ENCODE results near the gene NABP1. TPM values are rescaled to one million over a fixed set of nuclear protein-coding genes. Genes with fewer than 3 reads are reported as not detected.

Gene NABP1
- total RNA-seq, 2 experiments from 2014 or later: 52.4 to 53.9 TPM

DNA sequence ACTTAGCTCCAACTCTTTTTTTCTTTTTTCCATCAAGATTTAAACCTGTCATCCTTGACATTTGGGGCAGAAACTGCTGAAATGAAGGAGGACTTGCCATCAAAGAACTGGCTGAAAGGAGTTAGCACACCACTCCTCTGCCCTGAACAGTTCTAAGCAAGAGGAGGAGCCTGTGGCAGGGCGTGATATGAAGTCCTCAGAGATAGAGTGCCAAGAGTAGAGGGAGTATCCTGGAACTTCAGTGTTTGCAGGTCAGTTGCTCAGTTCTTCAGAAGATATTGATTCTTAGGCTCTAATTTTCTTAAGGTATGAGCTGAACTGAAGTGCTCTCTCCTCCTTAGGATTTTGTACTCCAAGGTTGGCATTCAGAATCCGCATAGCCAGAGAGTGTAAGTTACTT, 15.2 kb downstream of the NABP1 start:
- Mint-ChIP-seq H3K27ac (no peak overlapping the region), H3K4me3 (no peak overlapping the region), H3K9me3 (ENCODE audit: low read depth) (no peaks in the 10 kb centered on the region), H3K36me3 (ENCODE audit: low read depth) (peaks cover 33% of the 10 kb centered on the region), H3K27me3 (no peaks in the 10 kb centered on the region), H3K4me1 (peaks cover 39% of the 10 kb centered on the region)
- ATAC-seq: no peak
- ChIA-PET CTCF (interaction anchor here (1.3 to 2.8 kb wide), 3 partner anchors 124 to 138 kb away, joined by 3 to 41 read pairs (median 4); no protein-coding TSS in a partner anchor), POLR2A (no interaction called here)
- intact Hi-C loops (cut with DNase I, micrococcal nuclease): no loop called here
- no peak for DNase-seq

DNA sequence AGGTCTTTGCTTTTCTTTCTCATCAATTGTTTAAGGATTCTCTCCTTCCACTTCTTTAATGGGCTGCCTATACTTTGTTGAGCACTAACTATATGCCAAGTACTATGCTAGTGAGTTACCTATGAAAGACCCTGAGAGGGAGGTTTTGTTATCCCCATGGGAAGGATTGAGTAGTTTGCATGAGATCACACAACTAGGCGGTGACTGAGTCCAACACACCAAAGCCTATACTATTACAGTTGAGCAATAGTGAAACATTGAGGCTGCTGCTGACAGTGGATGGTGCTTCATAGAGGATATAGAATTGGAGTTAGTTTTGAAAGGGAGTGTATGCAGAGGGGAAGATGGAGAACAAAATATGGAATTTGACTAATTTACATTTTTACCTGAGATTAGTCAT, 15.8 kb downstream of the NABP1 start:
- DNase-seq (peak; percentile 28), ATAC-seq (peak; percentile 56)
- intact Hi-C loops (cut with DNase I, micrococcal nuclease): no loop called here
- peaks cover 33% of the 10 kb centered on the region for H3K4me1 Mint-ChIP-seq
- H3K36me3 Mint-ChIP-seq (ENCODE audit: low read depth): peaks cover 29% of the 10 kb centered on the region
- no peak overlapping the region for H3K27ac Mint-ChIP-seq
- CTCF ChIA-PET: interaction anchor here (1.3 kb wide), 1 partner anchor 139 kb away, joined by 3 read pairs; no protein-coding TSS in a partner anchor
- H3K27me3 Mint-ChIP-seq: no peaks in the 10 kb centered on the region
- POLR2A ChIA-PET: no interaction called here
- H3K9me3 Mint-ChIP-seq (ENCODE audit: low read depth): no peaks in the 10 kb centered on the region
- H3K4me3 Mint-ChIP-seq: no peak overlapping the region

DNA sequence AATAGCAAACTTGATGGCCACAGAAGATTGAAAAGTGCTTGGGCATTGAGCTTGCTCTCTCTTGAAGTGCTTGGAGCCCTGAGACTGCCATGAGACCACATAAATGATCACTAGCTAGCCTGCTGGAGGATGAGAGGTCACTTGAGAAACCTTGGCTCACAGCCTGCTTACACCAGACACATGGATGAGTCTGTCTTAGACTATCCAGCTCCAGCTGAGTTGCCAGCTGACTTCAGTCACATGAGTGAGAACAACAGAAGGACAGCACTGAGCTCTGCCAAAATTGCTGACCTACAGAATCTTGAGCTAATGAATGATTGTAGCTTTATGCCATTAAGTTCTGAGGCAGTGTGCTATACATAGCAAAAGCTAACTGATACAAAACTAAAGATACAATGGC, 18.1 kb downstream of the NABP1 start:
- ChIA-PET CTCF (interaction anchor here (0.6 to 2.9 kb wide), 3 partner anchors 22 to 466 kb away, joined by 3 to 21 read pairs (median 7); no protein-coding TSS in a partner anchor), POLR2A (no interaction called here)
- intact Hi-C loops (cut with DNase I, micrococcal nuclease): no loop called here
- Mint-ChIP-seq H3K4me3 (no peak overlapping the region), H3K27ac (no peak overlapping the region), H3K9me3 (ENCODE audit: low read depth) (no peaks in the 10 kb centered on the region), H3K4me1 (peaks cover 12% of the 10 kb centered on the region), H3K27me3 (no peaks in the 10 kb centered on the region), H3K36me3 (ENCODE audit: low read depth) (peaks cover 24% of the 10 kb centered on the region)
- ATAC-seq (no peak), DNase-seq (no peak)

- POLR2A ChIA-PET: no interaction called here
- Mint-ChIP-seq H3K4me3 (no peak overlapping the region), H3K27me3 (no peaks in the 10 kb centered on the region), H3K4me1 (peaks cover 8% of the 10 kb centered on the region), H3K27ac (no peak overlapping the region), H3K36me3 (ENCODE audit: low read depth) (peaks cover 26% of the 10 kb centered on the region), H3K9me3 (ENCODE audit: low read depth) (no peaks in the 10 kb centered on the region)
- intact Hi-C loops (cut with DNase I, micrococcal nuclease): no loop called here
- ATAC-seq (no peak), DNase-seq (no peak)
- CTCF ChIA-PET: interaction anchor here (0.5 to 2.9 kb wide), 9 partner anchors 8 to 465 kb away, joined by 3 to 21 read pairs (median 3); no protein-coding TSS in a partner anchor
Measured at GRCh38 chr2:191696966-191697365, 19.0 kb downstream of the NABP1 start.

GRCh38 chr2:191697870-191698269, 19.9 kb downstream of the NABP1 start:
- intact Hi-C loops (cut with DNase I, micrococcal nuclease): no loop called here
- ChIA-PET POLR2A (interaction anchor here (0.6 kb wide), 1 partner anchor 83 kb away, joined by 4 read pairs; no protein-coding TSS in a partner anchor), CTCF (interaction anchor here (0.9 to 2.9 kb wide), 7 partner anchors 9 to 144 kb away, joined by 3 to 21 read pairs (median 3); no protein-coding TSS in a partner anchor)
- H3K27ac Mint-ChIP-seq: no peak overlapping the region
- H3K36me3 Mint-ChIP-seq (ENCODE audit: low read depth): peaks cover 26% of the 10 kb centered on the region
- ATAC-seq: no peak
- H3K27me3 Mint-ChIP-seq: no peaks in the 10 kb centered on the region
- H3K9me3 Mint-ChIP-seq (ENCODE audit: low read depth): no peaks in the 10 kb centered on the region
- H3K4me1 Mint-ChIP-seq: peaks cover 8% of the 10 kb centered on the region
- DNase-seq: no peak
- no peak overlapping the region for H3K4me3 Mint-ChIP-seq

GRCh38 chr2:191699341-191699945, 21.5 kb downstream of the NABP1 start:
- no peaks in the 10 kb centered on the region for H3K9me3 Mint-ChIP-seq (ENCODE audit: low read depth)
- no peak overlapping the region for H3K4me3 Mint-ChIP-seq
- no peak overlapping the region for H3K27ac Mint-ChIP-seq
- ATAC-seq (peak; percentile 43), DNase-seq (no peak)
- POLR2A ChIA-PET: no interaction called here
- peaks cover 21% of the 10 kb centered on the region for H3K36me3 Mint-ChIP-seq (ENCODE audit: low read depth)
- intact Hi-C loops (cut with DNase I, micrococcal nuclease): no loop called here
- CTCF ChIA-PET: interaction anchor here (0.6 kb wide), 1 partner anchor 57 kb away, joined by 4 read pairs; no protein-coding TSS in a partner anchor
- H3K27me3 Mint-ChIP-seq: no peaks in the 10 kb centered on the region
- H3K4me1 Mint-ChIP-seq: no peaks in the 10 kb centered on the region

DNA sequence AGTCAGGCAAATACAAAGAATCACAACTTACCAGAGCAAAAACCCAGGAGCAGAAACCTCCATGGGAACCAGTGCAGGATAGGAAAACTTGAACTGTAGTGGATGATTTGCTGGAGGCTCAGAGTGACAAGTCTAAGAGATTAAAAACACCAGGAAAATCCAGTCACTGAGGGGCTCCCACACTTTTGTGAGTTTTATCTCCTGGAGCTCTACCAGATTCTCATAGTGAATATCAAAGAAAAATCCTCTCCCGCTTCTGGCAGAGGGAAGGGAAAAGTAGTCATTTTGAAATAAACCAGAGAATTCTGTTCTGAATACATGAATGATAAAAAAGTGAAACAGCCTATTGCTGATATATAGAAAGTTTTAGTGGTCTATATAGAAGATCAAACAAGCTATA, 23.1 kb downstream of the NABP1 start:
- H3K4me3 Mint-ChIP-seq: no peak overlapping the region
- ChIA-PET POLR2A (no interaction called here), CTCF (interaction anchor here (0.6 to 1.4 kb wide), 2 partner anchors 83 to 146 kb away, joined by 3 to 6 read pairs; no protein-coding TSS in a partner anchor)
- ATAC-seq (no peak), DNase-seq (no peak)
- H3K36me3 Mint-ChIP-seq (ENCODE audit: low read depth): peaks cover 15% of the 10 kb centered on the region
- no peak overlapping the region for H3K27ac Mint-ChIP-seq
- H3K27me3 Mint-ChIP-seq: no peaks in the 10 kb centered on the region
- no peaks in the 10 kb centered on the region for H3K4me1 Mint-ChIP-seq
- intact Hi-C loops (cut with DNase I, micrococcal nuclease): no loop called here
- H3K9me3 Mint-ChIP-seq (ENCODE audit: low read depth): no peaks in the 10 kb centered on the region

- Mint-ChIP-seq H3K4me3 (no peak overlapping the region), H3K36me3 (ENCODE audit: low read depth) (peaks cover 15% of the 10 kb centered on the region), H3K27ac (no peak overlapping the region), H3K9me3 (ENCODE audit: low read depth) (no peaks in the 10 kb centered on the region), H3K4me1 (no peaks in the 10 kb centered on the region), H3K27me3 (no peaks in the 10 kb centered on the region)
- ChIA-PET POLR2A (interaction anchor here (0.6 kb wide), 1 partner anchor 500 kb away, joined by 5 read pairs; no protein-coding TSS in a partner anchor), CTCF (interaction anchor here (0.6 to 1.4 kb wide), 3 partner anchors 84 to 146 kb away, joined by 3 to 6 read pairs (median 3); no protein-coding TSS in a partner anchor)
- intact Hi-C loops (cut with DNase I, micrococcal nuclease): no loop called here
- DNase-seq: no peak
- ATAC-seq: no peak
Measured at GRCh38 chr2:191701696-191702095, 23.8 kb downstream of the NABP1 start.

DNA sequence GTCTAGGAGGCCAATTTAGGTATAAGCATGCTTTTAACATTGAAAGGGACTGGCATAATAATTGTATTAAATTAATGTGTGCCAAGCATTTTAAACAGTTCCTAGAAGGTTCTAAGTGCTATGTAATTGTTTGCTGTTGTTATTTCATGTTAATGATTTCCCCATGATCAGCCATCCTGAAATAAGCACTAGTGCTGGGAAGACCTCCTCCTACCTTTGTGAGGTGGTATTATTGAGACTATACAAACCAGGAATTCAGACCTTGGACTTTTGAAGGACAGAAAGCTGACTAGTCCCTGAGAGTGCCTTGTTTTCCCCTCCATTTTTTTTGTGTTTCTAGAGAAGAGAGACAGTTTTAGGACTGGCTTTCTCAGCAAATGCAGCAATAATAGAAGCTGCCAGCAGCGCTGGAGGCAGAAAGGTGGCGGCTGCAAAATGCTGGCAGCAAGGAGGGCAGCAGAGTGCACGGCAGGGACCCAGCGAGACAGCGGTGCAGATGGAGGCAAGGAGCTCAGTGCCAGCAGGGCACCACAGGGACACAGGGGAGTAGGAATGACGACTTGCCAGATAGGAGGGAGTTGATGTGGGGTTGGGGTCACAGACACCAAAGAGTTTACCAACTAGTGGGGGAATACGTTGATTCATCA, 25.3 kb downstream of the NABP1 start:
- H3K27ac Mint-ChIP-seq: no peak overlapping the region
- DNase-seq: no peak
- intact Hi-C loops (cut with DNase I, micrococcal nuclease): no loop called here
- H3K4me1 Mint-ChIP-seq: no peaks in the 10 kb centered on the region
- ChIA-PET POLR2A (no interaction called here), CTCF (interaction anchor here (0.7 kb wide), 1 partner anchor 459 kb away, joined by 4 read pairs; no protein-coding TSS in a partner anchor)
- H3K27me3 Mint-ChIP-seq: no peaks in the 10 kb centered on the region
- no peak overlapping the region for H3K4me3 Mint-ChIP-seq
- H3K36me3 Mint-ChIP-seq (ENCODE audit: low read depth): peaks cover 9% of the 10 kb centered on the region
- ATAC-seq: no peak
- no peaks in the 10 kb centered on the region for H3K9me3 Mint-ChIP-seq (ENCODE audit: low read depth)

DNA sequence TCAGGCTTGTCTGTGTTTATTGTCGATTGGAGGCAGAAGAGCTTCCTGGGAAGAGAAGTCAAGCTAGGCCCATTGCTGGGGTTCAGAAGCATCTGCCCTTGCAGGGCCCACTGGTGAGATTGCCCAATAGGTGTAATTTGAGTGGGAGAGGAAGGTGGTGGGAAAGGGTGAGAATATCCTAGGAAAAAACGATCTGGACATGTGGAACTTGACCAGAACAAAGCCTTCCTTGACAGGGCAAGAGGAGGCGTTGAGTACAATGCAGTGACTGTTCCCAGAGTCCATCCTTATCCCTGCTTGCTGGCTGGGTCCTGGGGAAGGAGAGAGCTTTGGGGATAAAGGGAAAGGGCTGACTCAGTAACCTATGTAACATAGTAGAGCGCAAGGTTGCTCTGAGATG, 27.1 kb downstream of the NABP1 start:
- intact Hi-C loops (cut with DNase I, micrococcal nuclease): no loop called here

DNA sequence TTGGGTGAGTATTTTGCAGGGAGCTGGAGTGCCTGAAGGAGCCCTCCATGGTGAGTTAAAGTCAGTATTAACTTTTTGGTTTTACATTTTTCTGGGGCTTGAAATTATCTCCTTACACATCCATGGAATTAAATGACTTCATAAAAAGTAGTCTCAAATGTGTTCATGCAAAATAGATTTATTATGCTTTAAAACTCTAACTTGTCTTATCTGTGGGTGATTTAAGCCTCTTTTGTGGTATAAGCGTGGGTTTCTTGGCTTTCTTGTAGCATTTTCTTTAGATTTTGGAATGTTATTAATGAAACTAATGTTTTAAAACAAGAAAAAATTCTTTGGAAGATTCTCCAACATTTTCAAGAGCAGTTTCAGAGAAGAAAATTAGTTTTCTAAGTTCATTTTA, 27.8 kb downstream of the NABP1 start:
- POLR2A ChIA-PET: no interaction called here
- no peaks in the 10 kb centered on the region for H3K27me3 Mint-ChIP-seq
- peaks cover 18% of the 10 kb centered on the region for H3K36me3 Mint-ChIP-seq (ENCODE audit: low read depth)
- ATAC-seq: no peak
- H3K4me1 Mint-ChIP-seq: no peaks in the 10 kb centered on the region
- no peak overlapping the region for H3K4me3 Mint-ChIP-seq
- no peaks in the 10 kb centered on the region for H3K9me3 Mint-ChIP-seq (ENCODE audit: low read depth)
- DNase-seq: no peak
- intact Hi-C loops (cut with DNase I, micrococcal nuclease): no loop called here
- CTCF ChIA-PET: interaction anchor here (0.6 to 1.2 kb wide), 3 partner anchors 10 to 46 kb away, joined by 3 read pairs; no protein-coding TSS in a partner anchor
- H3K27ac Mint-ChIP-seq: no peak overlapping the region

More for the DNA sequence above, 27.1 kb downstream of the NABP1 start:
- DNase-seq: no peak
- peaks cover 18% of the 10 kb centered on the region for H3K36me3 Mint-ChIP-seq (ENCODE audit: low read depth)
- no peak for ATAC-seq
- H3K27me3 Mint-ChIP-seq: no peaks in the 10 kb centered on the region
- ChIA-PET CTCF (interaction anchor here (0.7 to 1.2 kb wide), 4 partner anchors 8 to 36 kb away, joined by 3 read pairs; no protein-coding TSS in a partner anchor), POLR2A (no interaction called here)
- H3K4me3 Mint-ChIP-seq: no peak overlapping the region
- H3K27ac Mint-ChIP-seq: no peak overlapping the region
- H3K9me3 Mint-ChIP-seq (ENCODE audit: low read depth): no peaks in the 10 kb centered on the region
- H3K4me1 Mint-ChIP-seq: no peaks in the 10 kb centered on the region
